Activated gamma-delta T cell (primary cell): Measurements from ENCODE around the gene ZNF318.
"Not testable (repeated sequence)": the region's sequence is repeated elsewhere in the genome, so short reads cannot be mapped to it uniquely, and the experiment has no call there.

Source experiments
- DNase-seq: peaks from one replicate; lab custom pipeline; 2025; lab: John Stamatoyannopoulos, UW

The ZNF318 gene

GRCh38 chr6:43389730-43390295 is 20.4 kb upstream of the ZNF318 start:
- no peak for DNase-seq

GRCh38 chr6:43386492-43386891 is 17.0 kb upstream of the ZNF318 start:
- DNase-seq, result no peak

DNA sequence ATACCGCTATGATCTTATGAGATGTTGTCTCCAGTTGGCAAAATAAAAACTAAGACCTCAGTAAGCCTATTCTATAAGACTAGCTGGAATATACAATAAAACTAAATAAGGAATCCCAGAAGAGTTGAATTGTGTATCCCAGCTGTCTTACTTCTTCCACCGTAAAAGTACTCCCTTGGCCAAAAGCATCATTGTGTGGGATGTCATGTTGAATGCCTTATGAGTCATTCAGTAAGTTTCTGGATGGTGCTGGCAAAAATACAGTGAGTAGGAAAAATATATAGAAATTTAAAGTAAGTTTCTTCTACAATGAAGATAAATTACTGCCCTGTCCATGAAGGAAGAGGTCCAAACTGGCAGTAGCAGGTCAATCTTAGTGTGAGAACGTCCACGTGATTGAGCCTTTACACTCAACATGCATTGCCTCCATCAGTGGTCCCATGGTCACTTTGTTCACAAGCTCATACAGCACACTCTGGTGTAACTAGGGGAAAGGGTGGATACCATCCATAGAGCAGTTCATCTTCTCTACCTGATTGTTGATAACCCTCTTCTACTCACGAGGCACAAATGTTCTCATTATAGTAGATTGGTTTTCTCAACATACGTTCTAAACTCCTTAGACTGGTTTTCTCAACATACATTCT is 13.7 kb upstream of the ZNF318 start:
- no peak for DNase-seq

GRCh38 chr6:43380858-43381257 is 11.4 kb upstream of the ZNF318 start:
- not testable (repeated sequence) for DNase-seq

DNA sequence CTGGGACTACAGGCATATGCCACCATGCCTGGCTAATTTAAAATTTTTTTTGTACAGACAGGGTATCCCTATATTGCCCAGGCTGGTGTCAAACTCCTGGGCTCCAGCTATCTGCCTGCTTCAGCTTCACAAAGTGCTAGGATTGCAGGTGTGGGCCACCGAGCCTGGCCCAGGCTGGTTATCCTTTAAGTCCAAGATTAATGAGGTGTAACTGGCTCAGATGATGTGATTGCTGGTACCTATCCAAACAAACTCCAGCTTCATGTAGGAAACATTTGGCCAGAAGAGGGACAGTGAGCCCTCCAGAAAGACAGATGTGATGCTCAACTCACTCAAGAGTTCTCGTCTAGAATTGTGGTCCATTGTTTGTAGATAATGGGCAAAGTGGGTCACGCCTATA is 9.2 kb upstream of the ZNF318 start:
- DNase-seq, result no peak

GRCh38 chr6:43377710-43378229 is 8.3 kb upstream of the ZNF318 start:
- DNase-seq, result no peak

DNA sequence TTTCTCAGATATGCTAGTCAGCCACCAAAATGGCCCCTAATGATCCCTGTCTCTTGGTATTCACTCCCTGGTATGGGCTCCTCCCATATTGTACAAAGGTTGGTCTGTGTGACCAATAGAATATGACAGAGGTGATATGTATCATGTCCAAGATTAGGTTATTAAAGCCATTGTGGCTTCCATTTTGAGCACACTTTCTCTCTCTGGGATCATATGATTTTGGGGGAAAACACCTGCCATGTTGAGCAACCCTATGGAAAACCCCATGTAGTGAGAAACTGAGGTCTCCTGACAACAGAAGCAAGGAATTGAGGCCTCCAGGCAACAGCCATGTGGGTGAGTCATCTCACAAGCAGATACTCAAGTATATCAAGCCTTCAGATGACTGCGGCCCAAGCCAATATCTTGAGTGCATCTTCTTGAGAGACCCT is 7.1 kb upstream of the ZNF318 start:
- DNase-seq, result no peak

GRCh38 chr6:43375693-43376092 is 6.2 kb upstream of the ZNF318 start:
- no peak for DNase-seq

DNA sequence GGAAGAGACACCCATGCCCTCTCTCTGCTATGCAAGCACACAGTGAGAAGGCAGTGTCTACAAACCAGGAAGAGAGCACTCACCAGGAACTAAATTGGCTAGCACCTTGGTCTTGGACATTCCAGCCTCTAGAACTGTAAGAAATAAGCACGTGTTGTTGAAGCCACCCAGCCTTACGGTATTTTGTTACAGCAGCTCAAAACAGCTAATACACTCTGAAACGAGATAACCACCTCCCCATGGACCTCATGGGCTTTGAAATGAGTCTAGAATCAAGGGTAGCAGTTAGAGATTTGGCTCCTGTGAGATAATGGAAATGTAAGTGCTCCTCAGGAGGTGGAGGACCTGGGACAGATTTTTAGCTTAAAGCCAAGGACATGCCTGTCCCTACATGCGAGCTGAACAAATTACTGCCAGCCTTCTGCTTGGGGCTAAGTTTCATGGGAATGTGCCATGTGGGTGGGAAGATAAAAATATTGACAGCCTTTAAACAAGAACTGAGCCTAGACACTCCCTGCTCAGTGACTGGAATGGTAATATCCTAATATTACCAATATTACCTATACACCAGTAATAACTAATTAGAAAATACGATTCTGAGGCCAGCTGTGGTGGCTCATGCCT is 3.9 kb upstream of the ZNF318 start:
- no peak for DNase-seq

DNA sequence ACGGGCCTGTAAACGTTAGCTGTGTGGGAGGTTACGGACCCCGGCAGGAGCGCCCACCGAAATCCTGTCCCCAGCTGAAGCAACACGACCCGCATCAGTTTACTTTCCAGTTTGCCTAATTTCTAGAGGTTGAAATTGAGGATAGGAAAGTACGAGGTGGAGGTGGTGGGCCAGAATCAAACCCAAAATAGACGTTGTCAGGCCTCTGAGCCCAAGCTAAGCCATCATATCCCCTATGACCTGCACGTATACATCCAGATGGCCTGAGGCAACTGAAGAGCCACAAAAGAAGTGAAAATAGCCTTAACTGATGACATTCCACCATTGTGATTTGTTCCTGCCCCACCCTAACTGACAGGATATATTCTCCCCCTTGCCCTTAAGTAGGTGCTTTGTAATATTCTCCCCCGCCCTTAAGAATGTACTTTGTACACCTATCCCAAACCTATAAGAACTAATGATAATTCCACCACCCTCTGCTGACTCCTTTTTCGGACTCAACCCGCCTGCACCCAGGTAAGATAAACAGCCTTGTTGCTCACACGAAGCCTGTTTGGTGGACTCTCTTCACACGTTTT is 645 bp upstream of the ZNF318 start:
- DNase-seq, result not testable (repeated sequence)

DNA sequence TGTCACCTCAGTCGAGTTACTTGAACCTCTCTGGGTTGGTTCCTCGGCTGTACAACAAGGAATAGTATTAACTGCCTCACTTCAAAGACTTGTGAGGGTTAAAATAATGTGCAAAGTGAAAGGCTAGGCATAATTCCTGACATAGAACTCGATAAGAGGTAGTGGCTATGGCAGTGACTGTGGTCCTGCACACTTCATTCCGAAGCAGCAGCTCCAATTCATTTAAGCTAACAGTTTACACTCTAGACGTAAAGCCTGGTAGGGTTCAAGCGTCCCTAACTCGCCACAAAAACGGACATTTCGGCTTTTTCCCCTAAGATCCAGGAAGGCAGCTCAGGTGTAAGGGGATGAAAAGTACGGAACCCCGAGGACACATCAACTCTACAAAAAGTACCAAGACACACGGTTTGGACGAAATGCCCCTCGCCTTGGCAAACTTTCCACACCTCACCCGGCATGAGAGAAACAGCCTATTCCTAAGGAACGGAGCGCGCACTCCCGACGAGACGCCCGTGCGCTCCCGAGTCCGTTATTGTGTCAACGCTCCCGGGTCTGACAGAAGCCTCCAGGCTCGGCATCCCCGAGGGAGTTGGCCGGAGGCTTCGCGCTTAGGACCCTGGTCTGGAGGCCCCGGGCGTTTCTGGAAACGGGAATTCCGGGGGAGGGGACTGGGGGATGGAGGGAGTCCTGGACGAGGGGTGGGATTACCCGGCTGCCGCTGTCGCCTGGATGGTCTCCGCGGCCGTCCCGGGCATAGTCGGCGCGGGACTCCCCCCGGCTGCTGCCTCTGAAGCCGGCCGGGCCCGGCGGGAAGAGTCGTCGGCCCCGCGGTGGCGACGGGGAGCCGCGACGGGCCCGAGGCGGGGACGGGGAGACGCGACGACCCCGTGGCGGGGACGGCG is 937 bp downstream of the ZNF318 start:
- no peak for DNase-seq

DNA sequence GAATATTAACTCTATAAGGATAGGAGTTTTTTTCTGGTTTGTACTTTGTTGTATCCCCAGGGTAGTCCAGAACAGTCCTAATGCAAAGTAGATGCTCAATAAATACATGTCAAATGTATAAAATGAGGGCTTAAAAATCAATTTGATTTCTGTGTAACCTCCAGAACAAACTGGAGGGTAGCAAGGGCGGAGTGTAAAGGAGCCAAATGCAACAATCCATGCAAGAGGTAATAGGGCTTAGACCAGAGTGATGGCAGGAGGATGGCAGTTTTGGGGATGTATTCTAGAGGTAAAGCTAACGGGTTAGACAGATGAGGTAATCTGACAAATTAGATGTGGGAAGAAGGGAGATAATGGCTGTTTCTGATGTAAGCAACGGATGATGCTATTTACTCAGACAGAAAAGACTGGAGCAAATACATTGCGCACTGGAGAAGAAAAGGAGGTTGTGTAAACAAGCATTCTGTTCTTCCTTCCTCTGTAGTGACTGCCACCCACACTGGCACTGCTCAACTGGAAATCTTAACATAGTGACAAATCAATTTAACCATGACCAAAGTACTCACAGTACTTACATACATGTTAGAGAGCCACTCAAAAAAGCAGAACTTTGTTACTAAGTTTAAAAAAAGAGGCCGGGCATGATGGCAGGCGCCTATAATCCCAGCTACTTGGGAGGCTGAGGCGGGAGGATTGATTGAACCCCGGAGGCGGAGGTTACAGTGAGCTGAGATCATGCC is 2.0 kb downstream of the ZNF318 start:
- no peak for DNase-seq

GRCh38 chr6:43361269-43361668 is 8.2 kb downstream of the ZNF318 start:
- DNase-seq, result no peak

GRCh38 chr6:43359831-43360230 is 9.6 kb downstream of the ZNF318 start:
- no peak for DNase-seq

DNA sequence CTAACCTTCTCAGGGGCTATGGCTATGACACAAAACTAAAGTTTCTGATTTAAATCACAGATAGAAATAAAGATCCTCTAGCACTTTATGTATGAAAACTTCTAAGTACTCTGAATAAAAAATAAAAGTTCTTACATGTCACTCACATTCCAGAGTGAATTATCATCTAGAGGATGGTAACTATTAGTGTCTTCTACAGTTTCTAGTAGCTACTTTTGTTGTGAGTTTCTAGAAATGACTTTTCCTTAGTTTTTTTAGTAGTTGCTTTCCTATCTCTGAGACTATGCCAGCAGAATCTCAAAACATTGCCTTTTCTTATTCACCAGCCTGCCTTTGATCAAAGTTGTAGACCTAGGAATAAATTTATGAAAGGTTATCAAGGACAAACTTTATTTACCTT is 10.1 kb downstream of the ZNF318 start:
- DNase-seq, result no peak

DNA sequence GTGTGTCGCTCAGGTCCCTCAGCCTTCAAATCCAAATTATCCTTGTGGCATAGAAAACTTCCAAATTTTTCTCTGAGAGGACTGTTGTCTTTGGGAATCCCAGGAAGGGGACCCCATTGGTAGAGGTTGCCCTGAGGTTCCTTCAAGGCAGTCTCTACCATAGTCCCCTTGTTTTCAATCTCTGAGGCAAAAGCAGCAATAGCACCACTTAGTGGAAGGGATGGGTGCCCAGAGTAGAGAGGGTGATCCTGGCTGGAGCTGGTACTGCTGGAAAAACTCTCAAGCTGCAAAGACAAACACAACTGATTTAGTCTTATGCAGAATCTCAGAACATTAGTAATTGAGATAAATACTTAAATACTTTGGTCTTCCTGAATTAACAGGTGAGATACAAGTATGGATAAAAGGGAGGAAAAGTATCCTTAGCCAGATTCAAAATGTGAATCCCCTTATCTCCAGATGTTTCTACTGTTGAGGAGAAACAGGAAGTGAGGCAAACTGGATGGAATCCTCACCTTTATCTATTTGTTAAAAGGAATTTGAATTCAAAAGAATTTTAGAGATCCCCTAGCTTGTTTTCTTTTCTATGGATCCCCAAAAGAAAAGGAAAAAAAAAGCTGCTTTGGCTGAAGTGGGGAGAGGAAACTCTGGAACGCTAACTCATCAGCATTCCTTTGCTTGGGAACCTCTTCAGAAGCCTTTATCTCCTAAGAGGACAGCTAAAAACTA is 13.4 kb downstream of the ZNF318 start:
- DNase-seq, result no peak

DNA sequence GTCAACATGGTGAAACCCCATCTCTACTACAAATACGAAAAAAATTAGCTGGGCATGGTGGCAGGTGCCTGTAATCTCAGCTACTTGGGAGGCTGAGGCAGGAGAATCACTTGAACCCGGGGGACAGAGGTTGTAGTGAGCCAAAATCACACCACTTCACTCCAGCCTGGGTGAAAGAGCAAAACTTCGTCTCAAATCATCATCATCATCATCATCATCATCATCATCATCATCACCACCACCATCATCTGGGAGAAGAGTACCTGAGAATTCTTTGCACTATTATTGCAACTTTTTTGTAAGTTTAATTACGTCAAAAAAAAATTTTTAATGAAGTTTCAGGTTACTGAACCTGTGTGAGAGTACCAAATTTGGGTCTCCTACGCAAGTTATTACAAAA is 17.5 kb downstream of the ZNF318 start:
- not testable (repeated sequence) for DNase-seq

DNA sequence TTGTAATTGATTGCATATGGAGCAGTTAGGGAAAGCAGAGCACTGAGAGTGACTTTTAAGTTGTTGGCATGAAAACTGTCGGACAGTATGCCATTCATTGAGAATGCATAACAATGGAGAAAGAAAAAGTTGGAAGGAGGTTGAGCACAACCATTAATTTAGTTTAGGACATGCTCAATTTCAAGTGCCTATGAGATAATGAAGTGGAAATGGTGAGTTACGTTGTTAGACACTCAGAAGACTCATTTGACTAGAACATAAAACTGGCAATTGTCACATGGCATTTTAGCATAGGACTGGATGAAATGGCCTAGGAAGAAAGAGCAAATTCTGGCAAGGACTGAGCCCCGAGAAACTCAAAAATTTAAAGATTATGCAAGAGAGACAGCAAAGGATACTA is 22.0 kb downstream of the ZNF318 start:
- DNase-seq, result no peak

DNA sequence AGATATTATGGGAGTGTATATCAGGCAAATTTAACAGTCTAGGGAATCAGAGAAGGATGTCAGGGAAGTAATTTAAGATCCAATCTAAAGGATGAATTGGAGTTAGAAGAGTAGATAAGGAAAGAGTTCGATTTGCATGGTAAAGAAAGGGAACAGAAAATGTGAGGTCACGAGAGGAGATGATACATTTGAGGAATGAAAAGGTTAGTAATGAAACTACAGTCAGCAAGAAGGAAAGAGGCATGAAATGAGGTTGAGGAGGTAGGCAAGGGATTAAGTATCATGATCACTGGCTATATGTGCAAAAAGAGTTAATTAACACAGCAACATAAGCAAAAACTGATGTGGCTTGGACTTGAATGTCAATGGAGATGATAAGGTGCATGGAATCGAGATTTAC is 22.4 kb downstream of the ZNF318 start:
- no peak for DNase-seq

DNA sequence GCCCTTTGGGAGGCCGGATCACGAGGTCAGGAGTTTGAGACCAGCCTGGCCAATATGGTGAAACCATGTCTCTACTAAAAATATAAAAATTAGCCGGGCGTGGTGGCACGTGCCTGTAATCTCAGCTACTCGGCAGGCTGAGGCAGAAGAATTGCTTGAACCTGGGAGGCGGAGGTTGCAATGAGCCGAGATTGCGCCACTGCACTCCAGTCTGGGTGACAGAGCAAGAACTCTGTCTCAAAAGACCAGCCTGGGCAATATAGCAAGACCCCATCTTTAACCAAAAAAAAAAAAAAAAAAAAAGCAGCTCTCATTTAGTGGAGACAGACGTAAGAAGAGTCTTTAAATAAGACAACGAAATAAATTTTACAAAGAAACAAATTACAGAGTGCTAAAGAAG is 23.2 kb downstream of the ZNF318 start:
- not testable (repeated sequence) for DNase-seq

- no peak for DNase-seq
Observed at GRCh38 chr6:43339168-43339567, 30.3 kb downstream of the ZNF318 start.
